ENCODE measurements around the gene E2F8. TPM values are rescaled to one million over a fixed set of nuclear protein-coding genes. Genes with fewer than 3 reads are reported as not detected.

Gene E2F8
- total and polyA plus RNA-seq, 2 donors (not counting 3 experiments of a cell fraction or from before 2014, with no cell fraction given) = 6.5 to 19.1 TPM

DNA sequence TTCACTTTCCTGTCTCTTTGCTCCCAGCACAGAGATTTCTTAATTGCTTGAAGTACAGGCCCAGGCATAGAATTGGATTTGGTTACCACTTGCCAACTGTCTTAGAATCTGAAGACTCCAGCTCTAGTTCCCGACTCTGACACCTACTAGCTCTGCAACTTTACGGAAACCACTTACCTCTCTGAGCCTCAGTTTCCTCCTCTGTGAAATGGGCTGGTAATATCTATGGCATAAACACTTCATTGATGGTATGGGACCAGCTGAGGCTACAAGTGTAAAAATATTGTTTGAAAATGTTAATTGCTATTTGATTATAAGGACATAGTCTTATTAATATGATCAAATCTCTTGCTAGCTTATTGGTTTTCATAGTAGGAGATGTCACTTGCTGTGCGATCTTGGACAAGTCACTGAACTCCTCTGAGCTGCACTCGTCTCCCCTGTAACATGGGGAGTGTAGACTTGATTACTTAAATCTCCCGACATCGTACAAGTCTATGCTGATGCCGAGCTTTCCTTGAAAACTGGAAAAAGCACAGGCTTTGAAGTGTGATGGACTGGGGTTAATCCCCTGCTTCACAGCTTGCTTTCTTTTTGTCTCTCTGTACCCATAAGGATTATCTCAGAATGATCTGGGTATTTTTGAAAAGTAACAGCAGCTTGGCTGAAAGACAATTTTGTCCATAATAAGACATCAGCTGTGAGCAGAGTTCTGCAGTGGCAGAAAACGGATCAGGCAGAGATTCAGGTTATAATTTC is 11.8 kb upstream of the E2F8 start:
- H3K27ac ChIP-seq (ENCODE audit: insufficient read depth, low read depth, low read length) = no peak overlapping the region
- peaks cover 8 to 11% of the 10 kb centered on the region in 2 experiments for H3K27me3 ChIP-seq (ENCODE audit: control insufficient read depth in 2 of 2, insufficient read depth in 2 of 2, low read length in 2 of 2)
- no peak overlapping the region for H3K4me2 ChIP-seq (ENCODE audit: insufficient read depth, low read length)
- DNase-seq (ENCODE audit: low read depth, low spot score) (no peak), FAIRE-seq (no peak)
- dilution Hi-C loops (cut with MboI; ENCODE audit: extremely low pct_ligation_motif_present, low sequenced_read_pairs) = no loop called here
- no peak overlapping the region for H3K4me3 ChIP-seq (replicated peaks in 1 of 3; ENCODE audit: insufficient read depth in 1 of 3, low read depth in 1 of 3, low read length in 3 of 3)
- H3K4me1 ChIP-seq (ENCODE audit: control insufficient read depth, extremely low read depth, insufficient read depth, low read length) = no peaks in the 10 kb centered on the region
- H3K9me3 ChIP-seq (replicated peaks; ENCODE audit: control insufficient read depth, insufficient read depth, low read length) = no peaks in the 10 kb centered on the region
- TF ChIP-seq GATA2 (IDR thresholded peaks at IDR 0.05; ENCODE audit: insufficient read depth, insufficient read length, low read depth, low read length) (no peak), FOS (IDR thresholded peaks at IDR 0.05; ENCODE audit: borderline replicate concordance, insufficient read depth, low read length) (no peak), POLR2AphosphoS5 (IDR thresholded peaks at IDR 0.05; ENCODE audit: insufficient read depth, low read depth, low read length) (no peak)
- no peaks in the 10 kb centered on the region for H4K20me1 ChIP-seq (replicated peaks; ENCODE audit: control insufficient read depth, extremely low read depth, insufficient read depth, low read length)
- H3K9ac ChIP-seq (replicated peaks; ENCODE audit: extremely low read depth, insufficient read depth, low read length) = no peak overlapping the region
- no peaks in the 10 kb centered on the region for H3K9me1 ChIP-seq (replicated peaks; ENCODE audit: control insufficient read depth, extremely low read depth, insufficient read depth, low read length)
- ChIA-PET CTCF (interaction anchor here (0.8 to 2.3 kb wide), 4 partner anchors 176 to 305 kb away, joined by 3 to 7 read pairs (median 5); no protein-coding TSS in a partner anchor), POLR2A (no interaction called here)
- no peaks in the 10 kb centered on the region for H3K36me3 ChIP-seq (ENCODE audit: control insufficient read depth in 2 of 2, extremely low read depth in 1 of 2, insufficient read depth in 2 of 2, low read length in 2 of 2)
- intact Hi-C loops (cut with micrococcal nuclease) = loop anchor here (10.0 kb wide), 1 partner anchor 652 kb away; no protein-coding TSS in a partner anchor
- H3K79me2 ChIP-seq (ENCODE audit: control insufficient read depth, insufficient read depth, low read length) = no peaks in the 10 kb centered on the region
- no TSS peak for BruUV-seq (replicated peaks)
- no peak overlapping the region for H2AFZ ChIP-seq (ENCODE audit: low read depth, low read length)

DNA sequence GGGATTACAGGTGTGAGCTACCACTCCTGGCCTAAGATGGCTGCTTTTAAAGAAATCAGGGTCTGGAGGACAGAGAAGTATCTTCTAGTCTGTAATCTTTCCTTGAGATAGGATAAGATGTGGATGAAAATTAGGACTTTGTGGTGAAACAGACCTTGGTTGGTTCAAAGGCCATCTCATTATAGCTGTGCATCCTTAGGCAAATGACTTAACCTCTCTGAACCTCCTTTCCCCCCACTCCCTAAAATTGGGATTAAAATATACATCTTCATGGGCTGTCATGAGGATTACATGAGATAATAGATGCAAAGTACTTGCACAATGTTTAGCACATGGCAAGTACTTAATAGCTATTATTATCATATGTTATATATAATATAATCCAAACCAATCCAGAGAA is 10.8 kb upstream of the E2F8 start:
- Histone ChIP-seq H3K27me3 (ENCODE audit: control insufficient read depth in 2 of 2, insufficient read depth in 2 of 2, low read length in 2 of 2) (peaks cover 9 to 10% of the 10 kb centered on the region in 2 experiments), H3K36me3 (ENCODE audit: control insufficient read depth in 2 of 2, extremely low read depth in 1 of 2, insufficient read depth in 2 of 2, low read length in 2 of 2) (no peaks in the 10 kb centered on the region), H4K20me1 (replicated peaks; ENCODE audit: control insufficient read depth, extremely low read depth, insufficient read depth, low read length) (no peaks in the 10 kb centered on the region), H3K27ac (ENCODE audit: insufficient read depth, low read depth, low read length) (no peak overlapping the region), H3K9me3 (replicated peaks; ENCODE audit: control insufficient read depth, insufficient read depth, low read length) (no peaks in the 10 kb centered on the region), H3K4me2 (ENCODE audit: insufficient read depth, low read length) (no peak overlapping the region), H3K9me1 (replicated peaks; ENCODE audit: control insufficient read depth, extremely low read depth, insufficient read depth, low read length) (no peaks in the 10 kb centered on the region), H3K4me1 (ENCODE audit: control insufficient read depth, extremely low read depth, insufficient read depth, low read length) (no peaks in the 10 kb centered on the region), H3K79me2 (ENCODE audit: control insufficient read depth, insufficient read depth, low read length) (no peaks in the 10 kb centered on the region), H3K9ac (replicated peaks; ENCODE audit: extremely low read depth, insufficient read depth, low read length) (no peak overlapping the region), H3K4me3 (replicated peaks in 1 of 3; ENCODE audit: insufficient read depth in 1 of 3, low read depth in 1 of 3, low read length in 3 of 3) (no peak overlapping the region), H2AFZ (ENCODE audit: low read depth, low read length) (no peak overlapping the region)
- dilution Hi-C loops (cut with MboI; ENCODE audit: extremely low pct_ligation_motif_present, low sequenced_read_pairs) (no loop called here), intact Hi-C loops (cut with micrococcal nuclease) (loop anchor here (10.0 kb wide), 1 partner anchor 653 kb away; no protein-coding TSS in a partner anchor)
- FAIRE-seq (no peak), DNase-seq (ENCODE audit: low read depth, low spot score) (no peak)
- ChIA-PET CTCF (interaction anchor here (0.6 to 1.7 kb wide), 3 partner anchors 8 to 65 kb away, joined by 3 to 11 read pairs (median 3); no protein-coding TSS in a partner anchor), POLR2A (no interaction called here)
- BruUV-seq (replicated peaks) = no TSS peak
- no peak for TF ChIP-seq MYC (IDR thresholded peaks at IDR 0.05; ENCODE audit: low read depth, low read length)
- TF ChIP-seq, protein P1, sequence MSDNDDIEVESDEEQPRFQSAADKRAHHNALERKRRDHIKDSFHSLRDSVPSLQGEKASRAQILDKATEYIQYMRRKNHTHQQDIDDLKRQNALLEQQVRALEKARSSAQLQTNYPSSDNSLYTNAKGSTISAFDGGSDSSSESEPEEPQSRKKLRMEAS (IDR thresholded peaks at IDR 0.05; ENCODE audit: insufficient read depth, insufficient read length) = no peak
- TF ChIP-seq POLR2AphosphoS5 (IDR thresholded peaks at IDR 0.05; ENCODE audit: insufficient read depth, low read depth, low read length) = no peak
- no peak for TF ChIP-seq GATA2 (IDR thresholded peaks at IDR 0.05; ENCODE audit: insufficient read depth, insufficient read length, low read depth, low read length)
- no peak for TF ChIP-seq FOS (IDR thresholded peaks at IDR 0.05; ENCODE audit: borderline replicate concordance, insufficient read depth, low read length)
- TF ChIP-seq POLR2A (IDR thresholded peaks at IDR 0.05; ENCODE audit: low read depth, low read length) = no peak
- no peak for TF ChIP-seq JUN (IDR thresholded peaks at IDR 0.05; ENCODE audit: borderline replicate concordance, insufficient read depth, insufficient read length, low read depth)
- TF ChIP-seq, protein P2, sequence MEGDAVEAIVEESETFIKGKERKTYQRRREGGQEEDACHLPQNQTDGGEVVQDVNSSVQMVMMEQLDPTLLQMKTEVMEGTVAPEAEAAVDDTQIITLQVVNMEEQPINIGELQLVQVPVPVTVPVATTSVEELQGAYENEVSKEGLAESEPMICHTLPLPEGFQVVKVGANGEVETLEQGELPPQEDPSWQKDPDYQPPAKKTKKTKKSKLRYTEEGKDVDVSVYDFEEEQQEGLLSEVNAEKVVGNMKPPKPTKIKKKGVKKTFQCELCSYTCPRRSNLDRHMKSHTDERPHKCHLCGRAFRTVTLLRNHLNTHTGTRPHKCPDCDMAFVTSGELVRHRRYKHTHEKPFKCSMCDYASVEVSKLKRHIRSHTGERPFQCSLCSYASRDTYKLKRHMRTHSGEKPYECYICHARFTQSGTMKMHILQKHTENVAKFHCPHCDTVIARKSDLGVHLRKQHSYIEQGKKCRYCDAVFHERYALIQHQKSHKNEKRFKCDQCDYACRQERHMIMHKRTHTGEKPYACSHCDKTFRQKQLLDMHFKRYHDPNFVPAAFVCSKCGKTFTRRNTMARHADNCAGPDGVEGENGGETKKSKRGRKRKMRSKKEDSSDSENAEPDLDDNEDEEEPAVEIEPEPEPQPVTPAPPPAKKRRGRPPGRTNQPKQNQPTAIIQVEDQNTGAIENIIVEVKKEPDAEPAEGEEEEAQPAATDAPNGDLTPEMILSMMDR (IDR thresholded peaks at IDR 0.05; ENCODE audit: extremely low read depth in 1 of 2, insufficient read depth in 1 of 2, low read depth in 1 of 2, low read length in 2 of 2) = no peak

Measured in endothelial cell of umbilical vein (primary cell).